GM18870 (cell line): ENCODE results near the gene HOXB3.

ENCODE experiments used
- ATAC-seq: cut with Tn5 transposase; IDR thresholded peaks from one replicate; pipeline ENCODE4 v1.9.1; 2021; ENCODE audit warnings: moderate library complexity; ENCODE audit not compliant: unreplicated experiment

Gene HOXB3

DNA sequence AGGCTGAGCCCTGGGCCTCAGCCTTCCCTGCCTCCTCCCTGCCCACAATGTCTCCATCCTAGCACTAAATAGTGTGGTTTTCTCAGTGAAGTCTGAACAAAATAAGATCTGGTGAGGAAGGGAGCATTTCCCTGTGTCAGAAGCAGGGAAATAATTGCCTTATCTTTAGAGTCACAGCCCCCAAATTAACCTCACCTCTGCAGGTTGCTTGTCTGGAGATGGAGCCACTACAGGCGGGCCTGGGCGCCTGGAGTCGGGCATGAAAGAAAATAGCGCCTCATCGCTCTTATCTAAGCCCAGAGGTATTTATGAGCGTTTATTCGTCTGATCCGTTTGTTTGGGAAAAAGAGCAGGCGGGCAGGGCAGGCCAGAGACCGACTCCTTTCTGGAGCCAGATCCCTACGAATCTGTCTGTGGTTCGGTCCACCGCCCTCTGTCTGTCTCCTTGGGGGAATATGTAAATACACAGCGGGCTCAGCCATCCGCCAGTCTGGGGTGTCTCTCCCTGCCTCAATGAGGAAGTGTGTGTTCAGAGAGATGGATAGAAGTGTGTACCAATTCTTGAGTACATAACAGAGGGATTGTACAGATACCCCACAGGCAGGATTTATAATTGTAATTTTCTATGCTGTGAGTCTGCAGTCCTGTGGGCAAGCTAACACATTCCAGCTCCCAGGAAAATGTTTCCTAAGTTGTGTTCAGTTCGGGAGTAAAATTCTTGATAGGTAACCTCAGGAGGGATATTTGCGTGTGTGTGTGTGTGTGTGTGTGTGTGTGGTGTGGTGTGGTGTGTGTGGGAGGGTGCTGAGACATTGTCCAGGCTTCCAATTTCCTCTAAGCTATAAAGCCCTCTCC lies 10.4 kb upstream of the HOXB3 start:
- ATAC-seq: no peak

DNA sequence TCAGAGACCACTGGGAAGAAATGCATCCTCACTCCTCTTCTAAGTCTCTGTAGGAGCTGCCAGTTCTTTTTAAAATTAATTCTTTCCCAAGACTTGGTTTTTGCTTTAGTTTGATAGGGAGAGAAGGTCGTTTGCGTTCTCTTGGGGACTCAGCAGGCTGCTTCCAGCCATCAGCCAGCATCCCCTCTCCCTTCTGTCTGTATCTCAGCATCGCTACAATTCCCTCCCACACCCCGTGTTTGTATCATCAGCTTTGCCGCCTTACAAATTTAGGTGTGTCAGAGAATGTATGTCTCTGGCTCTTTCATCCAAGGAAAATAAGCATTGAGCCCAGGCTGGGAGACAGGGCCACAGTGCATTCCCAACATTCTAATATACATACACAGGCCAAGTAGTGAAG lies 9.3 kb upstream of the HOXB3 start:
- no peak for ATAC-seq

DNA sequence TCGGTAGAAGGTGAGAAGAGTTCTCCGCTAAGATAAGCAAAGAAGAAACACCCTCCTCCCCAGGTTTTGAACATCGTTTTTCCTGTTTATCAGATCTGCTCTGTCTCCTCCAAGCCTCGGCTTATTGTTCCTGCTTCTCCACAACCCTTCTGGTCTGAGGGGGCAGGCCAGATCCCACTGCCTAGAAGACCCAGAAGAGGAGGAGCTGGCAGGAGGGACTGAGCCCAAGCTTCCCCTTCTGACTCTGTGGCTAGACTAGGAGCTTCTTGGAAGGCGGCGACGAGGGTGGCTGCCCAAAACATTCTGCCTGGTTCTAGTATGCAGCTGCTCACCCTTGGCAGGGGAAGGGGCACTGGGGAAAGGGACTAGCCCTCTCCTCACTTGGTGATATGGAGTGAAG lies 8.7 kb upstream of the HOXB3 start:
- ATAC-seq: no peak

DNA sequence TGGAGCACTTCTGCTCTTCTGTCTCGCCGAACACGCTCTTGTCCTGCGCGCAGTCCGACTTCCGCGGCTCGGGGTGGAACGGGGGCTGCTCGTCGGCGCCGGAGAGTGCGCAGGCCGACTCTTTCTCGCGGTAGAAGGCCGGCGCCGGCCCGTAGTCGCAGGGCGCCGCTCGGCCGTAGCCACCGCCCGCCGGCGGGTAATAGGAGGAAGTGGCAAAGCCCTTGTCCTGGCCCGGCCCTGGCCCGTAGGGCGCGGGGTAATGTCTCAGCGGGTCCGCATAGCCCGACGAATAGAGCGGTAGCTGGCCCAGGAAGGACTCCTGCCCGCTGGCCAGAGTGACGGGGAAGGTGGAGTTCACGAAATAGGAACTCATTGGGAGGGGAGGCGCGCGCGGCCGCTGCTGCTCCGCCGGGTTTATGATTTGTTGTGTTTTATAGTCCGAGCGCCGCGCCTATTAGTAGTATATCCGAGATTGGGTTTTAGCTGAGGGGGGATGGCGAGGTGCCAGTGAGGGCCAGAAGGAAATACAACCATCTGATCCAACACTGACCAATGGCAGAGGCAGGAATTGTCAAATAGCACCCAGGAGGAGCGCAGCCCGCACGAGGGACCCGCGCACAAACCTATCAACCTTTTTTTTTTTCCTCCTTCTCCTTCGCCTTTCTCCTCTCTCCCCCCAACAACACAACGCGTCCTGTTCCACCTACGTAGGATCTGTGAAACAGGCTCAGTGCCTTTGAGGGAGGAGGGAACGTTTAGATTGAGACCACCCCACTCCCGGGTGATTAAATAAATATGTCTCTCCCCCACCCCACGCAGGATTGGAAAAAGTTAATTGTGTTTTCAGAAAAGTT lies 8.0 kb upstream of the HOXB3 start:
- ATAC-seq: no peak

DNA sequence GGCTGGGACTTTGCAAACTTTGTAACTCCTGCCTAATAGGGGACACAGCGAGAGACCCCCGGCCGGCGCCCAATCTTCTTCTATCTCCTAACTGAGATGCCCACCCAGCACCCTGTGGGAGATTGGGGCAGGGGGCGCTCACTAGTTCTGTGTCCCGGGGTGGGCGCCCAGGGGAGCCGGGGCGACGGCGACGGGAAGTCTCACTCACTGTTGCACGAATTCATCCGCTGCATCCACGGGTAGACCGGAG lies 7.4 kb upstream of the HOXB3 start:
- no peak for ATAC-seq

DNA sequence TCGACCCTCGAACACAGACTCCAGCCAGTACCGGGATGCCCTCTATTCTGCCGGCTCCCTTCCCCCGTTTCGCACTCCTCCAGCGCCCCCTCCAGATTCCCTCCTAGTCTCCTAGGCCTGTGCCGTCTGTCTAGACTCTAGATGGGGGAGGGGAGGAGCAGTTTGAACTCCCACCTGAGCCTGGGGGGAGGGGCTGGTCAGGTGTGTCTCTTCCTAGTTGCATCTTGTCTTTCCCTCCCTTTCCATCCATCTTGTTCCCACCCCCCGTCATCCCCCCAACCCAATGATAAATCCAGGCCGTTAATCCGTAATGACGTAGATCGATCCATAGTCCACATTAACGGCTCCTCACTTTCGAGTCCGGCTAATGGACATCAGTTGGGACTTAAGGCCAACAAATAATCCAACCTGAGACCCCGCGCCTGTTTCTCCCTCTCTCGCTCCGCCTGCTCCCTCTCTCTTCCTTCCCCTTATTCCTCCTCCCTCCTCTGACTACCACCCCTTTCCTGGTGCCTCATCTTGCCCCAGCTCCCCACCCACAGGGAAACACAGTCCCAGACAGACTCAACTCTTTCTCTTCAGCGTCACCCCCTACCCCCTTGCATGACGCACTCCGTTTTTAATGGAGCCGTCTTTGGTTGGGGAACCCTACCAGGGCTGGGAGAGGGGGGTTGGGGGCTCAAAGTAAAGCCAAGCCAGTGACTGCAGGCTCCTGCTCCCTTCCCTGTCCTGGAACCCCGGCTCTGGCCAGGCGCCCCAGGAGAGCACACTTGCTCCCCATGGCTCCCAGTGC lies 6.9 kb upstream of the HOXB3 start:
- ATAC-seq: no peak

DNA sequence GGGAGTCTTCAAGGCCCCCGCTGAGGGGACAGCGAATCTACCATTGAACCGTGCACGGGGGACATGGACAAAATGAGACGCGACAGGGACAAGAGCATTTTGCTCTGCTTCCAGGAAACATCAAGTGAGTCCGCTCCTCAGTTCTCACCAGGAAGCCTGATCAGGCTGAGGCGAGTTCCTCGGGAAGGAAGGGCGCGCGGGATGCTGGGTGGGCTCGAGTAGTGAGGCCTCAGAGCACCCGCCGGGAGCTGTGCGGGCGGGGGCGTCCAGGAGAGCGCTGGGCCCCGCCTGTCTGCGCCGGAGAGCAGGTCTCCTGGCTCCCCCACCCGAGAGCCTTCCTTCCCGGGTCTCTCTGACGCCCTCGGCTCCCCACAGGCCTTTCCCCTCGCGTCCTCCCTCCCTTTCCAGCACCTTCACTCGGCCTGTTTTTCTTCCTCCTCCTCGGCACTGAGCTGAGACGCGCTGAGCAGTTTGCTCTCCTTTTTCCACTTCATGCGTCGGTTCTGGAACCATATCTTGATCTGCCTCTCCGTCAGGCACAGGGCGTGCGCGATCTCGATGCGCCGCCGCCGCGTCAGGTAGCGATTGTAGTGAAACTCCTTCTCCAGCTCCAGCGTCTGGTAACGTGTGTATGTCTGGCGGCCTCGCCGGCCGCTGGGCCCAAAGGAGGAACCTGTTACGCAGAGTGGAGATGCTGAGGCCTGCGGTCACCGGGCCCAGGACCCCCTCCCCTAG lies 6.1 kb upstream of the HOXB3 start:
- ATAC-seq: no peak

DNA sequence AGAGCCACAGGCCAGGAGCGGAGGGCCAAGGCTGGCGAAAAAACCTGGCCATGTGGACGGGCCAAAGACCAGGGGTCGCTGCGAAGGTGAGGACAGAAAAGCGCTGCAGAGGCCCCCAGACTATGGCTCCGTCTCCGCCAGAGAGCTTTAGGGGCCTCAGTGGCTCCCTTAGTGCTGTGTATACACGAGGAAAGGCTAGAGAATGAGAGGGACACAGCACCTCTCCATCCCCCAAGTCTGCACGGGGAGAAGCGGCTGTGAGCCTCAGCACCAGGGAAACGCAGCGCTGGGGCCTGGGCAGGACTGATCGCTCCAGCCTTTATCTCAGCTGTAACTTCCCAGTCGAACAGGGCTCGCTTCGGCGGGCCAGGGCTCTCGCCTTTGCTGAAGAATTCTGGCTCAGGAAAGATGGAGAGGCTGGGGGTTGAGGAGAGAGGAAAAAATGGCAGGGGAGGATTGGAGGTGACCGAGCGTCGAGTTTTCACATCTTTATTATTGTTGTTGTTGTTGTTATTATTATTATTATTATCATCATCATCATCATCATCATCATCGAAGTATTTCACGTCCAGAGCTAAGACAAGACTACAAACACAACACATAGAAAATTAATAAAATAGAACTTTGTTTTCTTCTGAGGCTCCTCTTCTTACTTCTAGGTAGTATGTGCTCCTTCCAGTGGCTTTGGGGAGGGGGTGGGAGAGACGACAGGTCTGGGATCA lies 5.4 kb upstream of the HOXB3 start:
- no peak for ATAC-seq

DNA sequence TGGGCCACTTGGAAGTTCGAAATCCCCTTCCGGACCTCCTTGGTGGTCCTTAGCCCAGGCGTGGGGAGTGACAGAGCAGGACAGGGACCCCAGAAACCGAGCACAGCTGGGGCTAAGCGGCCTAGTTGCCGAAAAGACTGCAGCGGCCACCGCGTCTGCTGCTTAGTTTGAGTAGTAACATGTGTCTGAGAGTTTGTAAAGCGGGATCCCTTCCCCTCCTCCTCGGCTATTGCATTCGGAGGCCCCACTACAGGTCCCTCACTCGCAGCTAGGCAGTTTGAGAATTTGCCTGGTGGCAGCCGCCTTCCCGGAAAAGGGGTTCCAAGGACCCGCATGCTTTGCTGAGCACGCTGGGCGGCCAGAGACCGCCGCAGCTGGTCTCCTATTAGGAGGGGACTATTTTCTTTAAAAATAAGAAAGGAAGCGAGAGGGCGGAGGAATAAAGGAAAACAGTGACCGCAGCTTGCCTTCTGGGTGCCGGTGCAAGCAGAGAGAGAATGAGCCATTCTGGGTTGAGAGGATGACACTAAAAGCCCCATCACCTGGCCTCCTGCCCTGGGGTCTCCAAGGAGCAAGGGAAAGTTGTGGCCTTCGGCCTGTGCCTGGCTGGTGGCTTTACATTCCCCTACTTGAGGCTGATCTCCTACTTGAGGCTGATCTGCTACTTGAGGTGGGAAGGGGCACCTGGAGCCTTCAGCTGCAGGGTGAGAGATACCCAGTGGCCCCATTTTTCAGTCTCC lies 4.7 kb upstream of the HOXB3 start:
- no peak for ATAC-seq

DNA sequence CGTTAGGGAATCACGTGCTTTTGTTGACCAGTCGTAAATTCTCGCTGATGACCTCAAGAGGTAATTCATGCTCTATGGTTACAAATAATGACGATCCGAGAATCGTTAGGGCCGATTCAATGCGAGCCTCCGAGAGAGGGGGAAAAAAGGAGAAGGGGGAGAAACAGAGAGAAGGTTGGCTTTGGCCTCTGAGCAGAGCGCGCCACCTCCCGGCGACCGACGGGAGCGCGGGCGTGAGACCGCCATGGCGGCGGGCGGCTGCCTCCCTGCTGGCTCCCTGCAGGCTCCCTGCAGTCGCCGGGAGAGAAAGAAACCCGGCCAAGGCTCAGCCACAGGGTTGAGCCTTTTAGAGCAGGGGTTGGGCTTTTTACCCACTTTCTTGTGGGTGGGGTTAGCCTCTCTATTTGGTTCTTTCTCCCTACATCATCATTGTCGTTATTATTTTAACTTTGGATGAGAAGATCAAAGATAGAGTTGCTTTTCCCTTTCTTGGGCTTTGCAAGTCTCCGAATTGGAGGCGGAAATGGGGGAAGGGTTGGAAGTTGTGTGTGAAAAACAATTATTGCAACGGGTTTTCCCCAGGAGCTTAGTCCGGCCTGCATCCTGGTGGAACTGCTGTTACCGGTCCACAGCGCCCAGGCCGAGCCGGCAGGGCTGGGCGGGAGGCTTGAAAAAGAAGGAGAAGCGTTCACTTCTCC lies 3.9 kb upstream of the HOXB3 start:
- no peak for ATAC-seq

DNA sequence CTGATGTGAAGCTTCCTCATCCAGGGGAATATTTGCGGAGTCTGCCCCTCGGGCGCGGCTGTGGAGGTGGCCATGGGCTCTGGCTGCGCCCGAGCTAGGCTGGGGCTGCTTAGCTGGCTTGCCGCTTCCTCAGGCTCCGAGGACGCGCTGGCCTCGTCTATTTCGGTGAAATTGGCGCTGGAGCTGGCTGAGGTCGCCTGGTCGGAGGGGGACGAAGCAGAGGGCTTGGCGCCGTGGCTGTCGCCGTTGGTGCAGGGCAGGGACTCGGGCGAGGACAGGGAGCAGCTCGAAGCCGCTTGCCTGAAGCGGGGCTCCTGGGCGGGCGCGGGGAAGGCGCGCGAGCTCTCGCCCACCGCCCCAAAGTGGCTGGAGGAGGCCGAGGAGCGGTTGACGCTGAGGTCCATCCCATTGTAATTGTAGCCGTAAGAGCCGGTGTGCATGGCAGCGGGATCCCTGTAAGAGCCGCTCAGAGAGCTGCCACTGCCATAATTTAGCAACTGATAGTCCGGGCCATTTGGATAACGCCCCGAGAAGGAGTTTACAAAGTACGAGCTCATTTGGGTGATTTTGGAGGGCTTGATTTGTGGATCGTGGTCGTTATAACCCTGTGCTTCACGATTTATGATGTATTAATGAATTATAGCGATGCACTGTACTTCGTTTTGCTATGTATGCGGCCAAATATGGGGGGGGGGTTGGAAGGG lies 3.2 kb upstream of the HOXB3 start, which contains the start of gene HOXB5:
Gene HOXB5 (minus strand): TSS at position 654 of the 704 bp plus-strand sequence. CDS start 97 bp downstream, at position 557.
- ATAC-seq: no peak

DNA sequence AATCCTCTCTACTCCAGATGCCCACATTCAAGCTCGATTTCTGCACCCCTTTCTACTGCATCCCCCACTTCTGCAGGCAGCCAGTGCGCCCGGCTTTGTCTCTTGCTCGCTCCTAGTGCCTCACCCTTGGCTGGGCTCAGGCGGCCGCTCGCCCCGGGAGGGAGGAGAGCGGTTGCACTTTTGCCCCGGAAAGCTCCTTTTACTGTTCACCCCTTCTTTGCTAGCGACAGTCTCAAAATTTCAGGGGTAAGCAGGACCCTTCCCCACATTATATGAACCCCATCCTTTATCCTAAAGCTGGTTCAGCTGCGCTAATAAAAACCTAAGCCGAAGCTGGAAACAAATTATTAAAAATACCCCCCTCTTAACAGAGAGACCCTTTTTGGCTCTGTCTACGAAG lies 2.5 kb upstream of the HOXB3 start:
- no peak for ATAC-seq

DNA sequence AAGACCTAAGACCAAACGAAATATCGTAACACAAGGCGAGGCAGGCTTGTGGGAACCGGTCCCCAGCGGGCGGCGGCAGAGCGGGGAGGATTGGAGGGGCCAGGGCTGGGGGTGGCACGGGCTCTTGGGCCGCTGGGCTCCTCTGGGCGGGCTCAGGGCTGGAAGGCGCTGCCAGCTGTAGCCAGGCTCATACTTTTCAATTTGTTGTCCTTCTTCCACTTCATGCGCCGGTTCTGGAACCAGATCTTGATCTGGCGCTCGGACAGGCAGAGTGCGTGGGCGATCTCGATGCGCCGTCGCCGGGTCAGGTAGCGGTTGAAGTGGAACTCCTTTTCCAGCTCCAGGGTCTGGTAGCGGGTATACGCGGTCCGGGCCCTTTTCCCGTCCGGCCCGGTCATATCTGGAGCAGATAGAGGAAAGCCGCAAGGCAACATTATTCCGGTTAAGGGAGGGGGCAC lies 2.0 kb upstream of the HOXB3 start:
- ATAC-seq: no peak

DNA sequence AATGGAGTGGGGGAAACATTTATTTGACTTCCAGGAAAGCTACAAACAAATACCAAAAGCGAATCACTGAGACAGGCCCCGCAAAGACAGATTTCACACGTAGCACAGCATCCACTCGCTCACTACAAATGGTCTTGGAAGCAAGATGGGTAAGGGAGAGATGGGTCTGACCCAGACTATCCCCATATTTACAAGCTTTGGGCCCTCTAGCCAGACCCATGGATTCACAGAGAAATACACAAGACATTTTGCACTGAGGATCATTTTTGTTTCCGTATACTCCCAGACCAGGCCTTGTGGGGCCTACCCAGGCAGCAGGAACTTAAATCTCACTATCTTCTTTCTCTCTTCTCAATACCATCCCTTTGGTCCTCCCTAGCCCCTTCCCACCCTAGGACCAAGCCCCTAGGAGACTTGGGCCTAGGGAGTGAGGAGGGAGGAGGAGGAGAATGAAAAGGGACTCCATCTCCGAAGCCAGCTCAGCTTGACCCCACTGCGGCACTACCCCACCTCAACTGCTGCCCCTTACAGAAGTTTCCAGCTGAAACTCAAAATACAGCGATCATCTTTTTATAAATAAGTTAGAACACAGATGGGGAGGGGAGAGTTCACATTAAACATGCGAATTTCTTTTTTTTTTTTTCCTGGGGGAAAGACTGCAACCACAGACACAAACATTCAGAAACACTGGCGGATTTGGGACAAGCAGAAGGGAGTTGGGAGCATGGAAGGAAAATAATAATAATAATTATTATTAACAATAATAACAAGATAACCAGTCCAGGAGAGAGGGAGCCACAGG lies 1.4 kb upstream of the HOXB3 start:
- no peak for ATAC-seq

DNA sequence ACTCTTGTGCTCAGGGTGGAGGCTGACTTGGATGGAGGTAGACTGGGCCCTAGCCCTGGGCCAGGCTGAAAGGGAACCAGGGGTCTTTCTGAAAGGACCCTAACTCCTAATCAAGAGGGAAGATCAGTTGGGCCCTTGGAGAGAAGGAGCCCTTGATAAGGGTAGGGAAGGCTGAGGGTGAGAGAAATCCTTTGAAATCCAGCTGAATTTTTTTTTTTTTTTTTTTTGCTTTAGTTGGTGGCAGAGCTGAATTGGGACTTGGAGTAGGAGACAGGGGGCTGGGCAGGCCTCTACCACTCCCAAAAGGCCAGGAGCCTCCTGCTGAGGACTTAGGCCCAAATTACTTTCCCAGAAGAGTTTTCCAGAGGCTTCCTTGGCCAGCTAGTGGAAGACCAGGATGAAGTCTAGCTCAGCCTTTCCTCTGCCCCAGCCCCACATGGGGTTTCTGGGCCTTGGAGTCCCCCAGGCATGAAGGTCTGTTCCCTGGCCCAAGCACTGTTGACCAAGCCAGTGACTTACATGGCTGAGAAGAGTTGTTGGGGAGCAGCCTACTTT lies 643 bp upstream of the HOXB3 start:
- ATAC-seq: no peak

DNA sequence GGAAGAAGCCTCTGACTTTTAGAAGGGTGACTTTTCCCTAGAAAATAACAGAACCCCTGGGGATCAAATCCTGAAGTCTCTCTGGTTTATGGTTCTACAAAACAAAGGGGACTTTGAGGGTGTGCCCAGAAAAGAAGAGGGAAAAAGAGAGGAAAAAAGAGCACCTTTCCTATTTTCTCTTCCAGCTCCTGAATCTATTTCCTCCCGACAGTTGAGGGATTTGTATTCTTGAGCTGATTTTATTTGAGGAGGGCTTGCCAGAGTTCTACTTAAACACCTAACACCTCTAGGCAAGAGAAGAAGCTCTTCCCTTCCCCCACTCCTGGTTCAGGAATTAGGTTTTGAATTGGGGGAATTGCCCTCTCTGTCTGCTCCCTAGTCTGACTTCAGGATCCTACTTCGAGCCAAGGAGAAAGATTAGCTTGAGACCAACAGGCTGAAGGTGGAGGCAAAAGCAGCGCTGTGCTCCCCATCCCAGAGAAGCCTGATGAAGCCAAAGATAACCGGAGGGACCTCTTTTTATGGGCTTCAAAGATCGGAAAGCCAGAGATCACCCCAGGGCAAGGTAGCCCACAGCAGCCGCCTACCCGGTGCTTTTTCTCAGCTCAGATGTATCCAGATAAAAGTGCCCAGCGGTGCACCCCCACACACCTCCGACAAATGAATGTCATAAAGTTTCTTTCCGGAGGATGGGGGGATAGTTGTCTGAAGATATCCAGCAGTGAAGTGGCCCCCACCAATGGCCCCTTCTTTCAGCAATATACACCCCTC lies 796 bp downstream of the HOXB3 start:
- no peak for ATAC-seq
